CD8-positive, alpha-beta memory T cell (primary cell): ENCODE measurements around the gene GLRX. TPM values are rescaled to one million over a fixed set of nuclear protein-coding genes. Genes with fewer than 3 reads are reported as not detected.

Experiments used
- CTCF ChIA-PET: fragments of 350-600 bp; sonication (Branson Sonifier 250); formaldehyde crosslinking; loops from one replicate; lab custom pipeline; 2021; ENCODE audit warnings: antibody characterized with exemption; lab: Charles Lee
- POLR2A ChIA-PET: fragments of 350-600 bp; sonication (Branson Sonifier 250); formaldehyde crosslinking; loops from one replicate; lab custom pipeline; 2021; ENCODE audit warnings: antibody characterized with exemption; lab: Charles Lee
- DNase-seq, 5 donors: peaks; one replicate each; pipeline versions ENCODE4 v3.0.0 to v3.0.0-alpha.2; 2020 to 2022; ENCODE audit warnings: mixed read lengths in 1 of 5
- H3K27ac ChIP-seq: one replicate; pipeline ENCODE4 v1.7.0; 2013; ENCODE audit warnings: low read depth, mild to moderate bottlenecking, low read length, moderate library complexity
- H3K27me3 ChIP-seq: 2 replicates; pipeline ENCODE4 v1.7.0; 2013; ENCODE audit warnings: low read length, mild to moderate bottlenecking; ENCODE audit not compliant: insufficient read depth, poor library complexity, severe bottlenecking
- H3K36me3 ChIP-seq: 2 replicates; pipeline ENCODE4 v1.7.0; 2013; ENCODE audit warnings: mild to moderate bottlenecking, low read length, moderate library complexity; ENCODE audit not compliant: insufficient read depth
- H3K4me1 ChIP-seq: 2 replicates; pipeline ENCODE4 v1.7.0; 2013; ENCODE audit warnings: mild to moderate bottlenecking, low read length, moderate library complexity; ENCODE audit not compliant: insufficient read depth
- H3K4me3 ChIP-seq: 2 replicates; pipeline ENCODE4 v1.7.0; 2013; ENCODE audit warnings: mild to moderate bottlenecking, low read length
- H3K9me3 ChIP-seq: 2 replicates; pipeline ENCODE4 v1.7.0; 2013; ENCODE audit warnings: mild to moderate bottlenecking, low read length
- H3K27ac Mint-ChIP-seq, 8 donors: one replicate each; pipeline ENCODE4 v1.8.0; 2020 to 2021; ENCODE audit warnings: mixed read lengths in 8 of 8, mild to moderate bottlenecking in 6 of 8, inconsistent platforms in 3 of 8, moderate library complexity in 3 of 8
- H3K27me3 Mint-ChIP-seq, 2 donors: one replicate each; pipeline ENCODE4 v1.8.0; 2020 to 2021; ENCODE audit warnings: mixed read lengths in 2 of 2, mild to moderate bottlenecking in 1 of 2, moderate library complexity in 1 of 2
- H3K36me3 Mint-ChIP-seq, 3 donors: one replicate each; pipeline ENCODE4 v1.8.0; 2020 to 2021; ENCODE audit warnings: mixed read lengths in 3 of 3, inconsistent platforms in 1 of 3, mild to moderate bottlenecking in 1 of 3
- H3K4me1 Mint-ChIP-seq, 3 donors: one replicate each; pipeline ENCODE4 v1.8.0; 2020 to 2021; ENCODE audit warnings: mixed read lengths in 3 of 3, inconsistent platforms in 1 of 3, mild to moderate bottlenecking in 1 of 3
- H3K4me3 Mint-ChIP-seq, 7 donors: one replicate each; pipeline ENCODE4 v1.8.0; 2020 to 2021; ENCODE audit warnings: mixed read lengths in 7 of 7, mild to moderate bottlenecking in 6 of 7, moderate library complexity in 4 of 7, inconsistent platforms in 2 of 7
- H3K9me3 Mint-ChIP-seq, 5 donors: one replicate each; pipeline ENCODE4 v1.8.0; 2020 to 2022; ENCODE audit warnings: mixed read lengths in 5 of 5, mild to moderate bottlenecking in 3 of 5, moderate library complexity in 2 of 5, inconsistent platforms in 1 of 5
- polyA plus RNA-seq: library from polyadenylated mRNA; unstranded; fragments of 300-500 nt; fragmentation: Illumina TruSeq; gene quantifications from one replicate; pipeline ENCODE4 v1.2.3, GENCODE V29; 2021
- total RNA-seq, 2 experiments: library from RNA; stranded (reverse); gene quantifications; one replicate each; pipeline ENCODE4 v1.2.3, GENCODE V29; 2021

GLRX gene
- total and polyA plus RNA-seq, 3 experiments from 2014 or later, result 22.2 to 240 (median 25.0) TPM

- Mint-ChIP-seq H3K4me3 (no peak overlapping the region), H3K36me3 (no peaks in the 10 kb centered on the region), H3K27me3 (no peaks in the 10 kb centered on the region), H3K9me3 (no peaks in the 10 kb centered on the region), H3K27ac (peak overlapping the region in 1 of 8 donors; percentile 37), H3K4me1 (peaks cover 6 to 16% (median 13%) of the 10 kb centered on the region in 3 donors)
- Histone ChIP-seq H3K27ac (no peak overlapping the region), H3K4me3 (no peak overlapping the region), H3K27me3 (no peaks in the 10 kb centered on the region), H3K36me3 (no peaks in the 10 kb centered on the region), H3K9me3 (no peaks in the 10 kb centered on the region), H3K4me1 (no peaks in the 10 kb centered on the region)
- no peak for DNase-seq
- ChIA-PET POLR2A (interaction anchor here (0.6 to 0.7 kb wide), 2 partner anchors 24 to 179 kb away, joined by 3 read pairs; no protein-coding TSS in a partner anchor), CTCF (interaction anchor here (0.6 to 10.1 kb wide), 6 partner anchors 14 to 141 kb away, joined by 3 to 278 read pairs (median 70); partner anchors contain the start of gene GLRX)
Observed at GRCh38 chr5:95783661-95784060, 38.9 kb downstream of the GLRX start.

GRCh38 chr5:95782181-95782580 lies 40.3 kb downstream of the GLRX start:
- POLR2A ChIA-PET, result no interaction called here
- Histone ChIP-seq H3K4me3 (no peak overlapping the region), H3K9me3 (no peaks in the 10 kb centered on the region), H3K27ac (no peak overlapping the region), H3K36me3 (no peaks in the 10 kb centered on the region), H3K4me1 (no peaks in the 10 kb centered on the region), H3K27me3 (no peaks in the 10 kb centered on the region)
- no peaks in the 10 kb centered on the region for H3K9me3 Mint-ChIP-seq
- H3K4me3 Mint-ChIP-seq, result no peak overlapping the region
- peaks cover 6 to 16% (median 13%) of the 10 kb centered on the region in 3 donors for H3K4me1 Mint-ChIP-seq
- no peaks in the 10 kb centered on the region for H3K36me3 Mint-ChIP-seq
- DNase-seq, result no peak
- H3K27ac Mint-ChIP-seq, result no peak overlapping the region
- CTCF ChIA-PET, result interaction anchor here (1.0 to 10.1 kb wide), 20 partner anchors 8 to 555 kb away, joined by 3 to 278 read pairs (median 14); partner anchors contain the start of genes GLRX and RFESD
- H3K27me3 Mint-ChIP-seq, result no peaks in the 10 kb centered on the region

DNA sequence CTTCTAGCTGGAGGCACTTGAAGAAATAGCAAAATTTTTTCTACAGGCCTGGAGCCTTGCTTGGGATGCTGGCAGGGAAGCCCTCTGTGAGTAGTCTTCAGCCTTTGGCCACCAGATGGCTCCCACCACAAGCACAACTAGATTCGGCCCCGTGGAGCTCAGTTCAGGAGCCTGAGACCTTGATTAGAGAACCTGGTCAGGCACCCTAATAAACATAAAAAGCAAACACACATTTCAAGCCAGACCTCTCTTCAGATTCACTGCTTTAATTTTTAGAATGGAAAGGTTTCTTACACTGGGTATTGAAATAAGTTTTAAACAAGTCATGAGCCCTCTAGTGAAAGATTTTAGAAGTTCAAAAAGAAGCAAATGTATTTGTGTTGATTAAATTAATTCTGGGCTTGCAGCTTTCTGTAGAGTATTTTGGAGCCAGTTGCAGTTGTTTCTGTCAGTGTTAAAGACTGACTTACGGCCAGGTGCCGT lies 41.4 kb downstream of the GLRX start:
- ChIA-PET POLR2A (interaction anchor here (0.5 to 1.2 kb wide), 7 partner anchors 34 to 159 kb away, joined by 3 to 10 read pairs (median 4); no protein-coding TSS in a partner anchor), CTCF (interaction anchor here (0.5 to 10.1 kb wide), 33 partner anchors 9 to 578 kb away, joined by 3 to 278 read pairs (median 5); partner anchors contain the start of genes GLRX and RFESD)
- Histone ChIP-seq H3K4me1 (no peaks in the 10 kb centered on the region), H3K27ac (no peak overlapping the region), H3K27me3 (no peaks in the 10 kb centered on the region), H3K4me3 (peak overlapping the region; percentile 14), H3K9me3 (no peaks in the 10 kb centered on the region), H3K36me3 (no peaks in the 10 kb centered on the region)
- H3K4me1 Mint-ChIP-seq, result peaks cover 6 to 14% (median 13%) of the 10 kb centered on the region in 3 donors
- H3K27ac Mint-ChIP-seq, result peak overlapping the region in 5 of 8 donors; percentile 6 to 87 (median 51)
- H3K9me3 Mint-ChIP-seq, result no peaks in the 10 kb centered on the region
- H3K4me3 Mint-ChIP-seq, result peak overlapping the region; percentile 2 to 83 (median 78)
- DNase-seq, result peak; percentile 54 to 82 (median 66)
- H3K36me3 Mint-ChIP-seq, result no peaks in the 10 kb centered on the region
- no peaks in the 10 kb centered on the region for H3K27me3 Mint-ChIP-seq

GRCh38 chr5:95780597-95780996 lies 41.9 kb downstream of the GLRX start:
- POLR2A ChIA-PET, result interaction anchor here (0.6 to 1.2 kb wide), 3 partner anchors 34 to 69 kb away, joined by 3 to 5 read pairs (median 4); no protein-coding TSS in a partner anchor

DNA sequence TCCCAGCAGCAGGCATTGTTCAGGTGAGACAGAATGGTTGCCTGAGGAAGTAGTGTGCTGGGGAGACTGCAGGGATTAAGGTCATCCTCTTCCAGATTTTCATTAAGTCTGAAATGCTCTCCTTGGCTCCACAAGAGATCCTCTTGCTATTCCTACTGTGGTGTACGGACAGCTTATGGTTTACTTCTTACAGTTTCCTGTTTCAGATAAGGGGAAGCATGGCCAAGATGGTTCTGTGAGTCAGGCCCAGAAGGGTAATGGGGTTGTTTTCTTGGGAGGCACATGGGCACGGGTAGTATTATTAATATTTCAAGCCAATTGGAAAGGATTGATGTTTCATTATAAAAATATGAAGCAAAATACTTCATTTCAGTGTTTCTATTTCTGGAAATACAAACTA lies 42.9 kb downstream of the GLRX start:
- Mint-ChIP-seq H3K27me3 (no peaks in the 10 kb centered on the region), H3K4me1 (peaks cover 3 to 7% (median 6%) of the 10 kb centered on the region in 3 donors), H3K4me3 (no peak overlapping the region), H3K27ac (no peak overlapping the region), H3K9me3 (no peaks in the 10 kb centered on the region), H3K36me3 (no peaks in the 10 kb centered on the region)
- Histone ChIP-seq H3K9me3 (no peaks in the 10 kb centered on the region), H3K27me3 (no peaks in the 10 kb centered on the region), H3K36me3 (no peaks in the 10 kb centered on the region), H3K4me1 (no peaks in the 10 kb centered on the region), H3K4me3 (no peak overlapping the region), H3K27ac (no peak overlapping the region)
- no peak for DNase-seq
- POLR2A ChIA-PET, result no interaction called here
- CTCF ChIA-PET, result interaction anchor here (1.3 to 7.3 kb wide), 4 partner anchors 13 to 68 kb away, joined by 4 to 93 read pairs (median 25); no protein-coding TSS in a partner anchor

More at GRCh38 chr5:95780597-95780996, 41.9 kb downstream of the GLRX start:
- H3K4me3 Mint-ChIP-seq, result no peak overlapping the region
- H3K36me3 Mint-ChIP-seq, result no peaks in the 10 kb centered on the region
- H3K36me3 ChIP-seq, result no peaks in the 10 kb centered on the region
- H3K27me3 ChIP-seq, result no peaks in the 10 kb centered on the region
- H3K9me3 ChIP-seq, result no peaks in the 10 kb centered on the region
- H3K27ac Mint-ChIP-seq, result no peak overlapping the region
- no peak overlapping the region for H3K4me3 ChIP-seq
- peaks cover 4 to 9% (median 7%) of the 10 kb centered on the region in 3 donors for H3K4me1 Mint-ChIP-seq
- no peaks in the 10 kb centered on the region for H3K4me1 ChIP-seq
- DNase-seq, result no peak
- H3K27ac ChIP-seq, result no peak overlapping the region
- CTCF ChIA-PET, result interaction anchor here (0.5 to 10.1 kb wide), 28 partner anchors 9 to 579 kb away, joined by 3 to 278 read pairs (median 6); partner anchors contain the start of genes GLRX and RFESD
- H3K9me3 Mint-ChIP-seq, result no peaks in the 10 kb centered on the region
- H3K27me3 Mint-ChIP-seq, result no peaks in the 10 kb centered on the region

DNA sequence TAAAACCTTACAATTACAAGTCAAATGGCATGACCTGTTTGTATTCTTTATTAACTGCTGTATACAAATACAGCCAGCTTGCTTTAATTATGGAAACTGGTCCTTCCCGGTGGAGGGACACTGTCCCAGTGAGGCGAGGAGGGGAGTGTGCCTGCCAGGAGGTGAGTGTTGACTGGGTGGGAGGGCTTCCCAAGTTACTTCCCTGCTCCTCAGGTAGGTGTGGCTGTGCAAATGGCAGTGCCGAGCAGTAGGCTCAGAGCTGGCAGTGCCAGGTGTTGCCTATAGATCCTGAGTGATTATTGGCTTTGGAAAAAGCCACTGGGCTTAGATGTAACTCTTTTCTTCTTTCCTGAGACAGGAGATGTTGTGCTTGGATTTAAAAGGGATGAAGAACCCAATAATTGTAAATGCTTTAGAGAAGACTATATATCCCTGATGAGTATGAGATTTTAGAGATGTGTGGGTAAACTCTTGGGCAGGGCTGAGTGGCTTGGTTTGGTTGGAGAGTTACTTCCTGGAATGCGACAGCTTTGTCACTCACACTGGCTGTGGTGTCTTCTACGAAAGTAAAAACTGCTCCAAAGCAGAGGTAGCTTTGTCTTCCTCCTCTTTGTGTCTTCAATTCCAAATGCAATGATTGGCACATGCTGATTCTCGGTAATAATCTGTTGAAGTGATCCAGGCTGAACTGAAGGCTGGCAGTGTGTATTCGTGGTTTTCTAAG lies 43.7 kb downstream of the GLRX start:
- Mint-ChIP-seq H3K27me3 (no peaks in the 10 kb centered on the region), H3K9me3 (no peaks in the 10 kb centered on the region), H3K4me3 (no peak overlapping the region), H3K27ac (no peak overlapping the region), H3K36me3 (no peaks in the 10 kb centered on the region), H3K4me1 (peaks cover 3 to 7% (median 6%) of the 10 kb centered on the region in 3 donors)
- ChIA-PET POLR2A (no interaction called here), CTCF (interaction anchor here (1.2 to 7.3 kb wide), 5 partner anchors 13 to 132 kb away, joined by 3 to 93 read pairs (median 25); partner anchors contain the start of gene RFESD)
- DNase-seq, result no peak
- no peaks in the 10 kb centered on the region for H3K4me1 ChIP-seq
- no peak overlapping the region for H3K27ac ChIP-seq
- H3K36me3 ChIP-seq, result no peaks in the 10 kb centered on the region
- H3K9me3 ChIP-seq, result no peaks in the 10 kb centered on the region
- H3K4me3 ChIP-seq, result no peak overlapping the region
- H3K27me3 ChIP-seq, result no peaks in the 10 kb centered on the region

- Mint-ChIP-seq H3K9me3 (no peaks in the 10 kb centered on the region), H3K27me3 (no peaks in the 10 kb centered on the region), H3K36me3 (no peaks in the 10 kb centered on the region), H3K4me3 (no peak overlapping the region), H3K27ac (no peak overlapping the region), H3K4me1 (peaks cover 3 to 12% (median 6%) of the 10 kb centered on the region in 3 donors)
- DNase-seq, result no peak
- Histone ChIP-seq H3K4me1 (no peaks in the 10 kb centered on the region), H3K4me3 (no peak overlapping the region), H3K27me3 (no peaks in the 10 kb centered on the region), H3K36me3 (no peaks in the 10 kb centered on the region), H3K27ac (no peak overlapping the region), H3K9me3 (no peaks in the 10 kb centered on the region)
- POLR2A ChIA-PET, result no interaction called here
- CTCF ChIA-PET, result no interaction called here
Observed at GRCh38 chr5:95777441-95777840, 45.1 kb downstream of the GLRX start.
